NT2/D1 (cell line): ENCODE data around the gene LPAR5.

ENCODE experiments used
- SUZ12 ChIP-seq: IDR thresholded peaks from 2 replicates; pipeline ENCODE4 v1.6.1; 2011; ENCODE audit not compliant: insufficient read length, insufficient read depth; ENCODE audit errors: extremely low read depth
- YY1 ChIP-seq: IDR thresholded peaks from 2 replicates; pipeline ENCODE4 v1.6.1; 2011; ENCODE audit not compliant: insufficient read length, insufficient read depth
- ZNF274 ChIP-seq: IDR thresholded peaks from 2 replicates; pipeline ENCODE4 v1.6.1; 2011; ENCODE audit warnings: mild to moderate bottlenecking, low read depth, low read length

- no peak for TF ChIP-seq SUZ12
- TF ChIP-seq YY1 = no peak
- no peak for TF ChIP-seq ZNF274
Measured at GRCh38 chr12:6647083-6647604, 11.4 kb upstream of the LPAR5 start, which contains the start of gene ACRBP.
